H1 (cell line): ENCODE measurements around the gene LECT2. TPM values are rescaled to one million over a fixed set of nuclear protein-coding genes. Genes with fewer than 3 reads are reported as not detected.

Experiments
- CTCF ChIA-PET: fragments of 300-600 bp; sonication (Branson Sonifier 250); formaldehyde crosslinking; loops from one replicate; lab custom pipeline; 2021; ENCODE audit not compliant: partially characterized antibody; lab: Charles Lee
- POLR2A ChIA-PET: fragments of 300-600 bp; sonication (Branson Sonifier 250); formaldehyde crosslinking; loops from one replicate; lab custom pipeline; 2021; ENCODE audit warnings: inconsistent platforms; ENCODE audit not compliant: partially characterized antibody; lab: Charles Lee
- DNase-seq, 2 experiments: peaks; one replicate each; pipeline versions ENCODE4 v3.0.0 to v3.0.0-alpha.2; 2010 to 2022; ENCODE audit warnings: low spot score in 2 of 2, low read depth in 1 of 2, mixed read lengths in 1 of 2
- FAIRE-seq: peaks from 2 replicates; lab custom pipeline; 2011; peaks lifted over from hg19 to GRCh38; lab: Jason Lieb, UNC
- H2AFZ ChIP-seq: 2 replicates; pipeline ENCODE4 v1.8.1; 2012; ENCODE audit warnings: low read length, inconsistent platforms
- H2AK5ac ChIP-seq: 2 replicates; pipeline ENCODE4 v1.6.1; 2013; ENCODE audit warnings: low read depth, low read length
- H2BK120ac ChIP-seq: replicated peaks from 2 replicates; pipeline ENCODE3; 2013; ENCODE audit warnings: low read depth, low read length, inconsistent platforms
- H2BK12ac ChIP-seq: 2 replicates; pipeline ENCODE4 v1.6.1; 2013; ENCODE audit warnings: low read depth, low read length
- H2BK15ac ChIP-seq: 2 replicates; pipeline ENCODE4 v1.6.1; 2013; ENCODE audit warnings: low read length
- H2BK20ac ChIP-seq: 2 replicates; pipeline ENCODE4 v1.6.1; 2013; ENCODE audit warnings: low read length
- H2BK5ac ChIP-seq: 2 replicates; pipeline ENCODE4 v1.6.1; 2013; ENCODE audit warnings: low read depth, low read length
- H3K14ac ChIP-seq: 2 replicates; pipeline ENCODE4 v1.6.1; 2013; ENCODE audit warnings: inconsistent platforms; ENCODE audit not compliant: insufficient read length
- H3K18ac ChIP-seq: 2 replicates; pipeline ENCODE4 v1.6.1; 2013; ENCODE audit warnings: low read length; ENCODE audit errors: extremely low read depth
- H3K23ac ChIP-seq: 2 replicates; pipeline ENCODE4 v1.6.1; 2013; ENCODE audit warnings: inconsistent platforms; ENCODE audit not compliant: insufficient read length
- H3K23me2 ChIP-seq: 2 replicates; pipeline ENCODE4 v1.6.1; 2013; ENCODE audit warnings: low read depth, low read length
- H3K27ac ChIP-seq: 2 replicates; pipeline ENCODE4 v1.6.1; 2011; ENCODE audit warnings: low read depth, low read length, inconsistent platforms
- H3K27me3 ChIP-seq, 4 experiments: replicated peaks in 1 of 4; 1 replicate in 1 of 4; 2 replicates in 3 of 4; pipeline versions ENCODE4 v1.6.1 to v1.8.1; 2011 to 2013; ENCODE audit warnings: low read length in 3 of 4, mild to moderate bottlenecking in 3 of 4, inconsistent platforms in 2 of 4, mixed read lengths in 2 of 4, moderate library complexity in 1 of 4; ENCODE audit not compliant: control insufficient read depth in 3 of 4, insufficient read depth in 3 of 4; ENCODE audit errors: extremely low read depth in 1 of 4
- H3K36me3 ChIP-seq, 4 experiments: 2 replicates each; pipeline versions ENCODE4 v1.6.1 to v1.8.1; 2011 to 2013; ENCODE audit warnings: mild to moderate bottlenecking in 4 of 4, low read length in 3 of 4, moderate library complexity in 2 of 4, control low read depth in 1 of 4, inconsistent platforms in 1 of 4; ENCODE audit not compliant: insufficient read depth in 4 of 4, control insufficient read depth in 2 of 4
- H3K4ac ChIP-seq: replicated peaks from 2 replicates; pipeline ENCODE3; 2013; ENCODE audit warnings: low read length, low read depth, mixed read lengths, inconsistent platforms; ENCODE audit not compliant: insufficient read length
- H3K4me1 ChIP-seq, 4 experiments: replicated peaks in 1 of 4; 1 replicate in 1 of 4; 2 replicates in 3 of 4; pipeline versions ENCODE4 v1.6.1 to v1.8.1; 2011 to 2013; ENCODE audit warnings: low read length in 3 of 4, inconsistent platforms in 2 of 4, mixed read lengths in 1 of 4; ENCODE audit not compliant: insufficient read depth in 4 of 4, control insufficient read depth in 3 of 4
- H3K4me2 ChIP-seq, 2 experiments: 2 replicates each; pipeline versions ENCODE4 v1.6.1 to v1.8.1; 2011 to 2013; ENCODE audit warnings: low read depth in 2 of 2, low read length in 2 of 2, control low read depth in 1 of 2, inconsistent platforms in 1 of 2, mild to moderate bottlenecking in 1 of 2; ENCODE audit not compliant: insufficient read depth in 1 of 2
- H3K4me3 ChIP-seq, 4 experiments: fragments of 200-600, 300-600 bp in 1 of 4; sonication (generic), shearing (Covaris generic), sonication (Bioruptor Twin) in 1 of 4; 2 replicates each; pipeline versions ENCODE4 v1.5.1 to v1.8.1; 2011 to 2016; ENCODE audit warnings: low read length in 4 of 4, low read depth in 3 of 4, control low read depth in 2 of 4, inconsistent platforms in 2 of 4, mild to moderate bottlenecking in 2 of 4, mixed read lengths in 1 of 4, moderate library complexity in 1 of 4; ENCODE audit not compliant: insufficient read depth in 2 of 4; ENCODE audit errors: extremely low read depth in 1 of 4
- H3K56ac ChIP-seq: replicated peaks from 2 replicates; pipeline ENCODE3; 2013; ENCODE audit warnings: low read depth, mild to moderate bottlenecking, mixed read lengths, low read length, inconsistent platforms; ENCODE audit not compliant: insufficient read length
- H3K79me1 ChIP-seq: 2 replicates; pipeline ENCODE4 v1.6.1; 2013; ENCODE audit warnings: low read depth, low read length, control low read depth
- H3K79me2 ChIP-seq, 2 experiments: 2 replicates each; pipeline versions ENCODE4 v1.6.1 to v1.8.1; 2012 to 2013; ENCODE audit warnings: low read length in 2 of 2, mild to moderate bottlenecking in 2 of 2, inconsistent platforms in 1 of 2; ENCODE audit not compliant: insufficient read depth in 2 of 2, control insufficient read depth in 1 of 2
- H3K9ac ChIP-seq, 4 experiments: replicated peaks in 1 of 4; 1 replicate in 1 of 4; 2 replicates in 3 of 4; pipeline versions ENCODE4 v1.6.1 to v1.8.1; 2011 to 2013; ENCODE audit warnings: low read depth in 3 of 4, low read length in 3 of 4, control low read depth in 2 of 4, mild to moderate bottlenecking in 2 of 4, moderate library complexity in 2 of 4, inconsistent platforms in 1 of 4; ENCODE audit errors: extremely low read depth in 1 of 4
- H3K9me3 ChIP-seq, 2 experiments: 2 replicates each; pipeline versions ENCODE4 v1.6.1 to v1.8.1; 2012 to 2013; ENCODE audit warnings: mild to moderate bottlenecking in 2 of 2, moderate library complexity in 2 of 2, control low read depth in 1 of 2, inconsistent platforms in 1 of 2, low read depth in 1 of 2, low read length in 1 of 2, mixed read lengths in 1 of 2; ENCODE audit not compliant: insufficient read depth in 2 of 2
- H4K20me1 ChIP-seq, 2 experiments: replicated peaks in 1 of 2; 2 replicates each; pipeline versions ENCODE3 to v1.8.1; 2011 to 2013; ENCODE audit warnings: inconsistent platforms in 2 of 2, low read length in 2 of 2, mild to moderate bottlenecking in 1 of 2; ENCODE audit not compliant: insufficient read depth in 2 of 2, control insufficient read depth in 1 of 2
- H4K5ac ChIP-seq: 2 replicates; pipeline ENCODE4 v1.6.1; 2013; ENCODE audit warnings: low read length, low read depth, mixed read lengths, inconsistent platforms; ENCODE audit not compliant: insufficient read length
- H4K8ac ChIP-seq: 2 replicates; pipeline ENCODE4 v1.8.0; 2013; ENCODE audit warnings: mild to moderate bottlenecking, moderate library complexity, low read length, inconsistent platforms; ENCODE audit not compliant: insufficient read depth; ENCODE audit errors: extremely low read depth
- H4K91ac ChIP-seq: replicated peaks from 2 replicates; pipeline ENCODE3; 2013; ENCODE audit warnings: low read length, mixed read lengths, inconsistent platforms; ENCODE audit not compliant: insufficient read length
- BACH1 ChIP-seq: IDR thresholded peaks from 2 replicates; pipeline ENCODE4 v1.6.1; 2012; ENCODE audit warnings: low read length, improper control_type of control experiment
- CBX5 ChIP-seq: fragments of 300-800, 300-1000 bp; sonication (generic); IDR thresholded peaks from 2 replicates; pipeline ENCODE4 v1.7.1; 2016; ENCODE audit warnings: antibody characterized with exemption, low read length, low read depth
- EP300 ChIP-seq, 2 experiments: IDR thresholded peaks; 1 replicate in 1 of 2; 2 replicates in 1 of 2; pipeline ENCODE4 v1.6.1; 2011 to 2012; ENCODE audit warnings: low read depth in 2 of 2, low read length in 2 of 2, mild to moderate bottlenecking in 2 of 2, borderline replicate concordance in 1 of 2, inconsistent platforms in 1 of 2, moderate library complexity in 1 of 2
- HDAC6 ChIP-seq: IDR thresholded peaks from one replicate; pipeline ENCODE4 v1.7.1; 2012; ENCODE audit warnings: low read depth, mild to moderate bottlenecking, inconsistent platforms, low read length, moderate library complexity
- JUND ChIP-seq: IDR thresholded peaks from 2 replicates; pipeline ENCODE4 v1.6.1; 2011; ENCODE audit warnings: mild to moderate bottlenecking, improper control_type of control experiment, low read length
- RAD21 ChIP-seq, 2 experiments: IDR thresholded peaks in 1 of 2; conservative IDR thresholded peaks in 1 of 2; 2 replicates each; pipeline ENCODE4 v1.6.1; 2011; ENCODE audit warnings: low read depth in 2 of 2, low read length in 2 of 2, improper control_type of control experiment in 1 of 2, inconsistent platforms in 1 of 2, mild to moderate bottlenecking in 1 of 2, moderate library complexity in 1 of 2
- SAP30 ChIP-seq: fragments of 300-600 bp; sonication (generic); IDR thresholded peaks from 2 replicates; pipeline ENCODE4 v1.7.1; 2012; ENCODE audit warnings: low read length, moderate library complexity, mild to moderate bottlenecking, inconsistent platforms; ENCODE audit not compliant: insufficient read depth, insufficient replicate concordance
- SP4 ChIP-seq: IDR thresholded peaks from 2 replicates; pipeline ENCODE4 v1.6.1; 2012; ENCODE audit warnings: low read length, inconsistent platforms
- SRF ChIP-seq: IDR thresholded peaks from 2 replicates; pipeline ENCODE4 v1.6.1; 2011; ENCODE audit warnings: mild to moderate bottlenecking, low read depth, low read length, moderate library complexity
- WGBS, 2 experiments: shearing (Covaris generic) in 1 of 2; methylation state at CpG; one replicate each; pipeline versions ENCODE4 v1.1.6 to v1.1.7; 2013 to 2015; ENCODE audit warnings: low lambda C conversion rate in 2 of 2, mixed read lengths in 2 of 2, inconsistent platforms in 1 of 2, low coverage in 1 of 2, missing lambda C conversion rate in 1 of 2; ENCODE audit not compliant: insufficient replicate concordance in 2 of 2, insufficient coverage in 1 of 2, insufficient read length in 1 of 2; ENCODE audit errors: extremely low coverage in 1 of 2, missing lambda C conversion rate in 1 of 2; 5-methylcytosine and 5-hydroxymethylcytosine counted together
- polyA plus RNA-seq, 7 experiments: library from polyadenylated mRNA; depleted of rRNA in 3 of 7; stranded (reverse) in 5 of 7; unstranded in 2 of 7; fragments of >200 nt in 5 of 7; fragments of 200-250 nt in 2 of 7; gene quantifications; 1 replicate in 5 of 7; 2 replicates in 1 of 7; 4 replicates in 1 of 7; pipeline versions ENCODE4 v1.2.1 to v1.2.3, GENCODE V29; 2011 to 2013; ENCODE audit warnings: missing spikeins in 2 of 7, mixed read lengths in 2 of 7
- total RNA-seq: library from RNA; stranded (reverse); fragmentation: NEBNext Ultra II Directional; extraction: Animal tissue kit (Norgen Biotek cat#: 25700); gene quantifications from 2 replicates; pipeline ENCODE4 v1.2.1, GENCODE V29; 2021
- TF ChIP-seq, protein P1 (sequence below): IDR thresholded peaks from 2 replicates; pipeline ENCODE4 v1.6.1; 2011; ENCODE audit warnings: low read length, improper control_type of control experiment
- TF ChIP-seq, protein P2 (sequence below): IDR thresholded peaks from 2 replicates; pipeline ENCODE4 v1.6.1; 2012; ENCODE audit warnings: low read length, inconsistent platforms

Gene LECT2
- total and polyA plus RNA-seq, 2 of the 8 experiments (the other 6 are each of a cell fraction or from before 2014, with no cell fraction given), result not detected

DNA sequence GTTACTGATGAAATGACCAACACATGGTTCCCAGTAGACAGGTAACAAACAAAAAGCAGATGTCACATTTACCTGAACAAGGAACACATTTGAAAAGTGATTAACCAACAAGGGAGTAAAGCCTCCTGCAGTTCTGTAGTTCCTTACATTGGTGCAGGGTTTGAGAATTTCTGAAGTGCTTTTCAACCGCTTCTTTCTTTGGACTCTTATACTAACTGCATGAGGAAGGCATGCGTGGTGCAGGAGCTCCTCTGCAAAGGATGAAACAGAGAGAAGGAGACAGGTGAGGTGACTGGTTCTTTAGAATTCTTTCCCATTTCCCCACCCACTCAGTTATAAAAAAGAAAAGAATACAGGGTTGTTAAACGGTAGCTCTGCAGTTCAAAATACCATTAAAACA lies 54.5 kb downstream of the LECT2 start:
- Histone ChIP-seq H3K4me3 (no peak overlapping the region), H3K14ac (no peak overlapping the region), H3K27me3 (no peaks in the 10 kb centered on the region), H4K8ac (no peak overlapping the region), H3K9ac (no peak overlapping the region), H4K5ac (no peak overlapping the region), H3K23me2 (no peaks in the 10 kb centered on the region), H2BK12ac (no peak overlapping the region), H3K36me3 (no peaks in the 10 kb centered on the region), H2BK5ac (no peak overlapping the region), H3K4ac (no peak overlapping the region), H3K27ac (no peak overlapping the region), H3K79me1 (no peaks in the 10 kb centered on the region), H2AFZ (no peak overlapping the region), H3K18ac (no peak overlapping the region), H3K56ac (no peak overlapping the region), H2BK20ac (no peak overlapping the region), H3K79me2 (no peaks in the 10 kb centered on the region), H4K91ac (no peak overlapping the region), H2BK15ac (no peak overlapping the region), H4K20me1 (no peaks in the 10 kb centered on the region), H3K23ac (no peak overlapping the region), H2AK5ac (no peak overlapping the region), H3K4me1 (no peaks in the 10 kb centered on the region), H3K4me2 (no peak overlapping the region), H2BK120ac (no peak overlapping the region), H3K9me3 (no peaks in the 10 kb centered on the region)
- ChIA-PET POLR2A (no interaction called here), CTCF (interaction anchor here (1.1 to 4.7 kb wide), 4 partner anchors 10 to 346 kb away, joined by 3 to 24 read pairs (median 9); no protein-coding TSS in a partner anchor)
- 86% methylated on average over 3 of the region's 3 CpGs; no CpG with 5 or more reads in 1 of the 2 experiments for WGBS, 2 experiments
- no peak for DNase-seq
- FAIRE-seq, result no peak
- TF ChIP-seq, protein P1, sequence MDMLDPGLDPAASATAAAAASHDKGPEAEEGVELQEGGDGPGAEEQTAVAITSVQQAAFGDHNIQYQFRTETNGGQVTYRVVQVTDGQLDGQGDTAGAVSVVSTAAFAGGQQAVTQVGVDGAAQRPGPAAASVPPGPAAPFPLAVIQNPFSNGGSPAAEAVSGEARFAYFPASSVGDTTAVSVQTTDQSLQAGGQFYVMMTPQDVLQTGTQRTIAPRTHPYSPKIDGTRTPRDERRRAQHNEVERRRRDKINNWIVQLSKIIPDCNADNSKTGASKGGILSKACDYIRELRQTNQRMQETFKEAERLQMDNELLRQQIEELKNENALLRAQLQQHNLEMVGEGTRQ, result no peak
- TF ChIP-seq HDAC6 (no peak), EP300 (IDR thresholded peaks at IDR 0.05; ENCODE audit: borderline replicate concordance in 1 of 2, low read depth in 2 of 2, low read length in 2 of 2) (no peak), SAP30 (no peak), CBX5 (no peak), SP4 (no peak), JUND (no peak), RAD21 (IDR thresholded peaks at IDR 0.05 in 1 of 2, conservative IDR thresholded peaks at IDR 0.05 in 1 of 2; ENCODE audit: low read depth in 2 of 2, low read length in 2 of 2) (no peak), SRF (no peak), BACH1 (no peak)
- TF ChIP-seq, protein P2, sequence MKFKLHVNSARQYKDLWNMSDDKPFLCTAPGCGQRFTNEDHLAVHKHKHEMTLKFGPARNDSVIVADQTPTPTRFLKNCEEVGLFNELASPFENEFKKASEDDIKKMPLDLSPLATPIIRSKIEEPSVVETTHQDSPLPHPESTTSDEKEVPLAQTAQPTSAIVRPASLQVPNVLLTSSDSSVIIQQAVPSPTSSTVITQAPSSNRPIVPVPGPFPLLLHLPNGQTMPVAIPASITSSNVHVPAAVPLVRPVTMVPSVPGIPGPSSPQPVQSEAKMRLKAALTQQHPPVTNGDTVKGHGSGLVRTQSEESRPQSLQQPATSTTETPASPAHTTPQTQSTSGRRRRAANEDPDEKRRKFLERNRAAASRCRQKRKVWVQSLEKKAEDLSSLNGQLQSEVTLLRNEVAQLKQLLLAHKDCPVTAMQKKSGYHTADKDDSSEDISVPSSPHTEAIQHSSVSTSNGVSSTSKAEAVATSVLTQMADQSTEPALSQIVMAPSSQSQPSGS, result no peak
